ENCODE results near the gene SYNPR.

Gene SYNPR

DNA sequence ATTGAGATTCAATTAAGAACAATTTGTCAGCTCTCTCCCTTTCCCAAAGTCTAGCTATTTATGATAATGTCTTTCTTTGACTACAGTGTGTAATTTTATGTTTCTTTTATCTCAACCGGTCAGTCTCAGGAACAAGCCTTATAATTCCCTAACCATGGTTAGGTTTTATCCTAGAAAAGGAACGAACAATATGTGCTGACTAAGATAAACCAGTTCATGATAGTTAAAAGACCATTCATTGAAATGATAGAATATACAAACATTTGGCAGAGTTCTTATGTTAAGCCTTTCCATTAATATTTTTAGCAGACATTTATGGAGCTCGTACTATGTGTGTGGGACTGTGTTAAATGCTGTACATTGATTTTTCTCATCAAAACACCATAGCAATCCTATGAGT is 106.3 kb downstream of the SYNPR start:
- DNase-seq (ENCODE audit: low read depth in 2 of 2): no peak

- DNase-seq (ENCODE audit: low read depth in 2 of 2): no peak
These were observed 107.5 kb downstream of the SYNPR start for GRCh38 chr3:63385629-63386028.

DNA sequence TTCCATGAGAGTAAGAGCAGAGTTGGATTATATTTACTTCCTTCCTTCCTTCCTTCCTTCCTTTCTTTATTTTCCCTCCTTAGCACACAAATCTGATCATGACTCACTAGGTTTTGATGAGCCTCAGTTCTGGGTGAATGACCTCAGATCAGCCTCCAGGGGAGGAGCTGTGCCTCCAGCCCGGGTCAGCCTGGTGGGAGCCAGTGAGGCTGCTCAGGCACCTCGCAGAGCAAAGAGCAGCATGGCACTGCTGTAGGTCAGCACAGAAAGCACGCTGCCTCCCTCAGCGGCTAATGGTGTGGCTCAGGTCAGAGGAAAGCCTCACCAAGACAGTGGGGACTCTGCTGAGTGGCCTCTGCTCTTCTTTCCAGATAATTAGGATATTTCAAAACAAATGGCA is 108.5 kb downstream of the SYNPR start:
- DNase-seq (ENCODE audit: low read depth in 2 of 2): no peak

DNA sequence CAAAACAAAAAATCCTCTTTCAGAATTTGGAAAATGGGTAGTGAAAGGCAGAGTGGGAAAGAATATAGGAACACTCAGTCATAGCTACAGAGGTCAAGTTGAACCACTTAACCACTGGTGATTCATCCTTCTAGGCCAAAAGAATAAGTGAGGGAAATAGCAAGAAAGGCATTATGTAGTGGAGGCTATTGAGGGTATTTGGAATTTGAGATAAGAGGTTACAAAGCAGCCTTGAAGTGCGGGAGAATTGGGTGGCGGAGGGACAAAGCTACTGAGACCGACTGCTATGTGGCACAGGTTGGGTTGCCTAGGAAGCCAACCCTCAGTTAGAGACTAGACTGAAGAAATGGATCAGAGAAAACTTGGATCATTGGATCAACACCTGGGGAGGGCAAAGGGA is 109.5 kb downstream of the SYNPR start:
- DNase-seq (ENCODE audit: low read depth in 2 of 2): no peak

DNA sequence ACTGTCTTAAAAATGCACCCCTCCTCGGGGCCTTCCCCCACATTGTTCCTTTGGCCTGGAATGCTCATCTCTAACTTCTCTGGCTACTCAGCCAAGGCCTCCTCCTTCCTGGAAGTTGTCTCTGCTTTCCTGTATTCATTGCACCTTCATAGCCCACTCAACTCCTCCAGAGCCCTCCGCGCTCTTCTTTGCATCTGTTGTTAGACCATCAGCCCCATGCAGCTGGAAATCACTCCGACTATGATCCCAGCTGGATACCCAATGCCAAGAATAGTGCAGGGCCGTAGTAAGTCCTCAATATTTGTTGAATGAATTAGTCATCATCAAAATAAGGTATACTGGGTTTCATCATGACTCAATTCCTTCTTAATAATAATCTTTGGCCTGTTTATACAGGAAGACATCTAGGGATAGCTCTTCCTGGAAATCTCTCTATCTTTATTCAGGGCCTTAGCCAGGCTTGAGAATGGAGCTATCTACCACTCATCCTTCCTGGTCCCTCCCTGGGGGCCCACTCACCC is 112.7 kb downstream of the SYNPR start:
- no peak for DNase-seq (ENCODE audit: low read depth in 2 of 2)

DNA sequence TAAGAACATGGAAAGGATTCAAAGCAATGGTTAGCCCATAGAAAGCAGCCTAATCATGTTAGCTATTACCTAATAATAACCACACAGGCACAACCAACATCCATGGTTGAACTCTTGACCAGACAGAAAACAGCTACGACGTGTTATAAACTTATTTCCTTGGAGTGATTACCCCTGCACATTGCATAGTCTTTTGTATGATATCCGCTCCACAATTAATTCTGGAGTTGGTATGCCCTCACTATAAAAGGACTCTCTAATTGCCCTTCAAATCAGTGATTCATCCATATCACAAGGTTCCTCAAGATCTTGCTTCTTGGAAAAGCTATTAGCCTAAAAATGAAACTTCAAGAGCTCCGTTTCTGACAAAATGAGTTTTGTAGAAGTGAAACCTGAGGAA is 117.9 kb downstream of the SYNPR start:
- no peak for DNase-seq (ENCODE audit: low read depth in 2 of 2)

DNA sequence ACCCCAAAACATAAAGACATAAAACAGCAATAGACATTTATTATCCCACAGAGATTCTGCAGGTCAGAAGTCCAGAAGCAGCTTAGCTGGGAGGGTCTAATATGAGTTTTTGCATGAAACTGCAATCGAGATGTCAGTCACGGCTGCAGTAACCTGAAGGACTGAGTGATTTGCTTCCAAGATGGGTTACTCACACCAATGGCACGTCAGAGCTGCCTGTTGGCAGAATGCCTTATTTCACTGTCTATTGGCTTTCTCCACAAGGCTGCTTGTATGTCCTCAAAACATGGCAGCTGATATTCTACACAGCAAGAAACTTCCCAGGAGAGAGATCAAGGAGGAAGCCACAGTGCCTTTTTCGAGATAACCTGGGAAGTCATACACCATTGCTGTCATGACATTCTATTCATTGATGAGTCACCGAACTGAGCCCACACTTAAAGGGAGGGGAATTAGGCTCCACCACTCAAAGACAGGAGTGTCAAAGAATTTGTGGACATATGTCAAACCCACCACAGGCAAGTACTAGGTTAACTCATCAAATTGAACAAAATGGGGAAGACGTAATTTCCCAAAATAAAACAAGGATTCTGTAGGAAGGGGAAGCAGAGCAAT is 122.2 kb downstream of the SYNPR start:
- DNase-seq (ENCODE audit: low read depth in 2 of 2): no peak

DNA sequence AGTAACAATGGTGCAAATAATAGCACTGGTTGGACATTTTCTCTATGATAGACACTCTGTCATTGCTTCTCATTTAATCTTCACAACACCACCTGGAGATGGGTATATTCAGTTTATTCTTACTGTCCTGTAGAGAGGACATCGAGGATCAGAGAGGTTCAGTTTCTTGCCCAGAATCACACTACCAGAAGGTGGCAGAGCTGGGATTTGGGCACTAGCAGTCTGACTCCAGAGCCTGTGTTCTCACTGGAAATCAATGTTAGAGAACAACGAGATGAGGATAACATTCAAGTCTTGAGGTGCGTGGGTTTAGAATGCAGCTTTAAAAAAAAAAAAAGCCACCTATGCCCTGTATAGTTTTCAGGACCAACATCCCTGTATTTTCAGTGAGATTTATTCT is 127.8 kb downstream of the SYNPR start:
- no peak for DNase-seq (ENCODE audit: low read depth in 2 of 2)

DNA sequence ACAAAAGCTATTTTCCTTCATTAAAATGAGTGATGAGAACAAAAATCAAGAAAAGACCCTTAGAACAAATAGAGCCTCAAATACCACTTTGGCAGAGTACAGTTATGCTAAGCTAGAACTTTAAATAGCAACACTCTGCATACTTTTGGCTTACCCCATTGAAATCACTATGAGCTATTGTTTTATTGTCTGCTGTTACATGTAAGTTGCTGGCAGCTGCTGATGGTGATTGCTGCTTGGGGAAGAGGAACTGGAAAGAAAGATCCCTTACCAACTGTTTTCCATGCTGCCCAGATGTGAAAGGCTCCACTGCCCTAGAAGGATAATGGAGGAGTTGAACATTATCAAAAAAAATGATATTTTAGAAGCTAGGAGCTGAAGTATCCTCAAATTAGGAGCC is 135.4 kb downstream of the SYNPR start:
- DNase-seq (ENCODE audit: low read depth in 2 of 2): no peak

DNA sequence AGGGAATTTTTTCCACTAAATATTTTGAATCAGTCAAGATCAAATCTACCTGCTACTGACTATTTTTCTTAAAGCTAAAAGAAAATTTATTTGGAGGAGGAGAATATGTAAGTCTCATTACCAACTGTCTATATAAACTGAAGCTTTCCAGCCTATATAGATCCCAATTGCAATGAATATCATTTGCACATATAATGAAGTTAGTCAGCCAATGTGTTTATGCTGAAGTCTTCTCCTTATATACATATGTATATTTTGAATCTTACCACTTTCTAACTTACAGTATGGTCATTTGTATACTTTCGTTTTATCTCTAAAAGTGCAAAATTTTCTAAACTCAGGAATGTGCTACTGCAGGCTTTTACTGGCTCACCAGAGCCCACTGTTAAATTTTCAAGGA is 136.5 kb downstream of the SYNPR start:
- DNase-seq (ENCODE audit: low read depth in 2 of 2): no peak

DNA sequence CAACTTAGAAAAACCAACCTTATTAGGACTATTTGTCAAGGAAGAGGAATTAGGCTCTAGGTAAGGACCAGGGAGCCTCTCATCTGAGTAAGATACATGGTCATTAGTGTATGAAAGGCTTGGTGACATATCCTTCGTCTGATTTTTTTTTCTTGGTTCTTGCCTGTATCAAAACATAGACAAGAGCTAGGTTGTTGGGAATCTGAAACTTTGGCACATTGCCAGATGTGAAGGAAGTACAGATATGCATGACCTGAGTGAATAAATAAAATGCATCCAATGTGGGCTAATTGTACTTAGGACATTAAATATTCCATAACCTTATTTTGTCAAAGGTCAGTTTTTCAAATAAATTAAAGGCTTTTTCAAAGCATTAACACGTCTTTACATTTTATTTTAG is 151.8 kb downstream of the SYNPR start:
- no peak for DNase-seq (ENCODE audit: low read depth in 2 of 2)

GRCh38 chr3:63430875-63431274 is 152.8 kb downstream of the SYNPR start:
- no peak for DNase-seq (ENCODE audit: low read depth in 2 of 2)

DNA sequence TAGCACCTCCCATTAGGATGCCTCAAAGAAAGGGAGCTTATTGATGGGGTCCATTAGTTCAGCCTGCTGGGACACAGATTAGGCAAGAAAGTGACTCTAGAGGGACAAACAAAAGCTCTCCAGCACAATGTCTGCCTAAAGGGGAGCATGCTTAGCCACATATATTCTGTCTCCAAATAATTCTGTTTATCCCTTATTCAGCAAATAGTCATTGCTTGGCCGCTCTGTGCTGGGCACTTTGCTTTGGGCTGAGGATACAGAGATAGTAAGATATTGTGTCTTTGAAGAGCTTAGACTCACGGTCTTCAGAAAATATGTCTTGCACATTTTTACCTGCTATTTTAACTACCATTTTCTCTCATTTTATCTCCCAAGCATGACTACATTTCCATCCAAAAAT is 159.8 kb downstream of the SYNPR start:
- no peak for DNase-seq (ENCODE audit: low read depth in 2 of 2)

DNA sequence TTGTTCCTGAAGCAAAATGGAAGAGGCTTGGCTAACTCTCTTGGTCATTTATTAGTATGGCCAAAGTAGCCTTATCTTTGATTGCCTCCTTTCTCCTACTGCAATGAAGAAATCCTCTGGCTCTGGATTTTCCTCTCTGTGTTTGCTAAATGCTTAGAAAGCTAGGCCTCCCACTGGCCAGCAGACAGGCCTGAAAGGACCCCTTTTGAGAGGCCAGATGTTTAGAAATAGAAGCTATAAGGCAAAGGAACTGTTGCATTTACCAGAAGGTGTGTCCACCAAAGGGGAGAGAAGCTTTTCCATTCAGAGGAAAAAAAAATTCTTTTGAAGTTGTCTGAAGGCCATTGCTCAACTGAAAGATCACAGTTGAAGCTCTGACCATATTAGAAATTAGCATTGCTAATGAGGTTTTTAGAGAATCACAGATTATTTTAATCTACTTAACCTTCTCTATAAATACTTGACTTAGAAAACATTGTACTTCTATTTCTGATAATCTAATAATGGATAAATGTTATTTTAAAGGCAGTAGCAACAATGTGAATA is 160.8 kb downstream of the SYNPR start:
- no peak for DNase-seq (ENCODE audit: low read depth in 2 of 2)

- no peak for DNase-seq (ENCODE audit: low read depth in 2 of 2)
These were observed 163.2 kb downstream of the SYNPR start for GRCh38 chr3:63441262-63441661.

- DNase-seq (ENCODE audit: low read depth in 2 of 2): no peak
These were observed 164.8 kb downstream of the SYNPR start for GRCh38 chr3:63442918-63443317.

- no peak for DNase-seq (ENCODE audit: low read depth in 2 of 2)
These were observed 171.9 kb downstream of the SYNPR start for GRCh38 chr3:63450023-63450422.

DNA sequence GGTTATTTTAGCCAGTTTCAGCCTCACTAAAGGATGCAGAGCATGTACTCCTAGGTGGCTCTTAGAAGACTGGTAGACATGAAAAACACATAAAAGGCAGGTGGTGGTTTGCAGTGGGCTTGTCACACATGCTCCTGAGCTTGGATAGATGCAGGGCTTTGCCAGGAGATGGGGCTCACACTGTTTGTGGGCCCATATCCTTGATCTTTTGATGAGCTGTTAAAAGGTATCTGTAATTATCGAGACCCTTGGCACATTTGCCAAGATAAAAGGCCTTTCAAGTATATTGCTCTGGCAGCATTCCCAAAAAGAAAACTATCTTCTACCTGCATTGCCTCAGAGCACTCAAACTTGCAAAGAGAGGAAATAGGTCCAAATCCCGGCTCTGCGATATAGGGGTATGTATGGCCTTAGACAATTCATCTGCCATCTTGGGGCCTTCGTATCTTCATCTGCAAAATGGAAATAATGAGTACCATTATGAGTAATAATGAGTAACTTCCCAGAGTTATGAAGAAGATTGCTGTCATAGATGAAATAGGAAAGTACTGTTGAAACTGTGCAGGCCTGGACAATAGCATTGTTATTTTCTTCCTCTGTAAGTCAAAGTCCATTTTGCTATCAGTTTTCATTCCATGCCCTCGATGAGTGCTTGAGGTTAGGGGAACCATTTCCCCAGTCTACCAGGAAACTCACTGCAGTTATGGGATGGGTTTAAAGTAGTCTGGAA is 172.7 kb downstream of the SYNPR start:
- no peak for DNase-seq (ENCODE audit: low read depth in 2 of 2)

DNA sequence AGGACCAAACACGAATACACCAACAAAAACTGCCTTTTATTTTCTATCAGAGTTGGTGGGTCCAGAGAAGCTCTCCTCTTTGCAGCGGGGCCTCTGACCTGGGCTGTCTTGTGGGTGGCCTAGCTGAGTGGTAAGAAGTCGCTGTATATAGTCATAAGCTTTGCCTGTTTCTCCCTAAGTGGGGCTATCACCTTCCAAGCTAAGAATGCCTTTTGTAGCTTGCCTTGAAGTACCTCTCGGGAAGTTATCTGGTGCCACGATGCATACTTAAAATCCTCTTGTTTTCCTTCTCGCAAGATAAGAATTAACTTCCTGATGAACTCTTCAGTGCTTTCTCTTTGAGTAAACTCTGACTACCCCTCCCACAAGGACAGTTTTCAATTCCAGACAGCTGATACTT is 178.8 kb downstream of the SYNPR start:
- no peak for DNase-seq (ENCODE audit: low read depth in 2 of 2)

- no peak for DNase-seq (ENCODE audit: low read depth in 2 of 2)
These were observed 180.3 kb downstream of the SYNPR start for GRCh38 chr3:63458405-63458804.

- no peak for DNase-seq (ENCODE audit: low read depth in 2 of 2)
These were observed 184.6 kb downstream of the SYNPR start for GRCh38 chr3:63462732-63463131.

DNA sequence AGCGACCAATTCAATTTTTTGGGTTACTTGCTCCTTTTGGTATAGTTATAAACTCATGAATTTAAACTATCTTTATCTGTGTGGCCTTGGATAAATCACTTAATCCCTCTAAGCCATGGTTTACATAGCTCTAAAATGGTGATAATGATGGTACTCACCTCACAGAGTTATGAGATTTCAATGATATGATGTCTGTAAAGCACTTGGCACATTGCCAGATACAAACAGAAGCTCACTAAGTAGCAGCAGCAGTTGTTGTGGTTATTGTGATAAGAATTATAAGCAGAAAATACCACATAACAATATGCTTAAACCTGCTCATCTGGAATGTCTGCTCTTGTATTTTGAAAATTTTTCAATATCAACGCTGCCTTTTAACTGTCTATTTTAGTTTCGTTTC is 189.3 kb downstream of the SYNPR start:
- no peak for DNase-seq (ENCODE audit: low read depth in 2 of 2)

DNA sequence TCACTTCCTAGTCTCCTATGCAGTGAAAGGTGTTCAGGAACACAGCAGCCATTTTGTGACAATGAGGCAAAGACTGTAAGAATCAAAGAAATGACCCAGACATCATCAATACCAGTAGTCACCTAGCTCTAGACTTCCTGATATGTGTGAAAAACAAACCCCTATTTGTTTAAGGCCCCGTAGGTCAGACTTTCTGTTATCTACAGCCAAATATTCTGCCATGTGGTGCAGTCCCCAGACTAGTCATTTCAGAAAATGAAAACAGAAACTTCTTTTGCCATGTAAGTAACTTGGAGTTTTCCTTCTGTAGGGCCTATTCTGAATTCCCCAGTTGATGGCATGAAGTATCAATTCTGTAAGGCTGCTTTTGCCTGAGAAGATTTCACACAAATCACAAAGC is 192.6 kb downstream of the SYNPR start:
- no peak for DNase-seq (ENCODE audit: low read depth in 2 of 2)

All from stimulated activated CD8-positive, alpha-beta memory T cell treated with anti-CD3 and anti-CD28 coated beads, Interleukin-2, amount 100 ng/mL, for 1 hour (primary cell).